Keratinocyte (primary cell): ENCODE measurements around the gene PLA2G2D.

Experiments used
- CTCF ChIP-seq, 3 experiments: IDR thresholded peaks in 1 of 3; conservative IDR thresholded peaks in 1 of 3; optimal IDR thresholded peaks in 1 of 3; 2 replicates in 2 of 3; 3 replicates in 1 of 3; pipeline versions ENCODE3 to v1.5.1; 2011; ENCODE audit warnings: low read length in 3 of 3, mild to moderate bottlenecking in 3 of 3, moderate library complexity in 2 of 3, control low read depth in 1 of 3, inconsistent platforms in 1 of 3; ENCODE audit not compliant: insufficient read depth in 2 of 3; ENCODE audit errors: extremely low read depth in 1 of 3
- EZH2 ChIP-seq: IDR thresholded peaks from one replicate; pipeline ENCODE4 v1.6.1; 2012; ENCODE audit warnings: inconsistent platforms, mild to moderate bottlenecking, low read length, moderate library complexity

GRCh38 chr1:20136249-20136648 is 16.9 kb upstream of the PLA2G2D start:
- TF ChIP-seq CTCF (optimal IDR thresholded peaks at IDR 0.05 in 1 of 3, IDR thresholded peaks at IDR 0.05 in 1 of 3, conservative IDR thresholded peaks at IDR 0.05 in 1 of 3; ENCODE audit: extremely low read depth in 1 of 3, insufficient read depth in 2 of 3, low read length in 3 of 3) (no peak), EZH2 (no peak)
